Endothelial cell (in vitro differentiated cells): ENCODE measurements around the gene BBLN. TPM values are rescaled to one million over a fixed set of nuclear protein-coding genes. Genes with fewer than 3 reads are reported as not detected.

Experiments used
- DNase-seq: peaks from one replicate; pipeline ENCODE4 v3.0.0; 2021; ENCODE audit warnings: low spot score
- H3K27ac Mint-ChIP-seq: one replicate; pipeline ENCODE4 v1.8.0; 2021; ENCODE audit warnings: mixed read lengths, inconsistent platforms; ENCODE audit not compliant: unreplicated experiment
- H3K27me3 Mint-ChIP-seq: one replicate; pipeline ENCODE4 v1.8.0; 2021; ENCODE audit warnings: mild to moderate bottlenecking, moderate library complexity, mixed read lengths, inconsistent platforms; ENCODE audit not compliant: unreplicated experiment
- H3K36me3 Mint-ChIP-seq: one replicate; pipeline ENCODE4 v1.8.0; 2021; ENCODE audit warnings: mild to moderate bottlenecking, low read depth, mixed read lengths, inconsistent platforms; ENCODE audit not compliant: unreplicated experiment
- H3K4me1 Mint-ChIP-seq: one replicate; pipeline ENCODE4 v1.8.0; 2021; ENCODE audit warnings: mild to moderate bottlenecking, mixed read lengths, inconsistent platforms; ENCODE audit not compliant: unreplicated experiment
- H3K4me3 Mint-ChIP-seq: one replicate; pipeline ENCODE4 v1.8.0; 2021; ENCODE audit warnings: mild to moderate bottlenecking, mixed read lengths, inconsistent platforms; ENCODE audit not compliant: unreplicated experiment
- H3K9me3 Mint-ChIP-seq: one replicate; pipeline ENCODE4 v1.8.0; 2021; ENCODE audit warnings: mixed read lengths, inconsistent platforms; ENCODE audit not compliant: unreplicated experiment
- CTCF ChIP-seq: fragments of 200-600 bp; sonication (generic); IDR thresholded peaks from one replicate; pipeline ENCODE4 v1.5.0; 2021; ENCODE audit warnings: antibody characterized with exemption; ENCODE audit not compliant: unreplicated experiment
- total RNA-seq: library from RNA; stranded (reverse); fragmentation: NEBNext Ultra II Directional; extraction: Animal tissue kit (Norgen Biotek cat#: 25700); gene quantifications from one replicate; pipeline ENCODE4 v1.2.1, GENCODE V29; 2021; ENCODE audit not compliant: unreplicated experiment

The BBLN gene
- total RNA-seq, 1 donor from 2014 or later = 62.1 TPM

- peaks cover 10% of the 10 kb centered on the region for H3K36me3 Mint-ChIP-seq
- H3K27ac Mint-ChIP-seq = no peak overlapping the region
- H3K27me3 Mint-ChIP-seq = peaks cover 5% of the 10 kb centered on the region
- H3K9me3 Mint-ChIP-seq = no peaks in the 10 kb centered on the region
- H3K4me1 Mint-ChIP-seq = peaks cover 12% of the 10 kb centered on the region
- no peak for DNase-seq
- no peak overlapping the region for H3K4me3 Mint-ChIP-seq
- TF ChIP-seq CTCF = no peak
Observed at GRCh38 chr9:128193469-128194096, 33.5 kb downstream of the BBLN start.

GRCh38 chr9:128201441-128202369, 41.6 kb downstream of the BBLN start:
- Mint-ChIP-seq H3K4me1 (peaks cover 12% of the 10 kb centered on the region), H3K36me3 (peaks cover 10% of the 10 kb centered on the region), H3K9me3 (no peaks in the 10 kb centered on the region), H3K4me3 (no peak overlapping the region), H3K27me3 (peaks cover 11% of the 10 kb centered on the region), H3K27ac (no peak overlapping the region)
- no peak for DNase-seq
- no peak for TF ChIP-seq CTCF

GRCh38 chr9:128202648-128203023, 42.6 kb downstream of the BBLN start:
- Mint-ChIP-seq H3K4me1 (peaks cover 16% of the 10 kb centered on the region), H3K27ac (peak overlapping the region; percentile 42), H3K27me3 (peaks cover 14% of the 10 kb centered on the region), H3K36me3 (peaks cover 10% of the 10 kb centered on the region), H3K9me3 (no peaks in the 10 kb centered on the region), H3K4me3 (peak overlapping the region; percentile 89)
- DNase-seq = no peak
- no peak for TF ChIP-seq CTCF

- peaks cover 10% of the 10 kb centered on the region for H3K36me3 Mint-ChIP-seq
- no peaks in the 10 kb centered on the region for H3K9me3 Mint-ChIP-seq
- H3K4me1 Mint-ChIP-seq = peaks cover 16% of the 10 kb centered on the region
- TF ChIP-seq CTCF = peak; percentile 98
- H3K27me3 Mint-ChIP-seq = peaks cover 15% of the 10 kb centered on the region
- H3K27ac Mint-ChIP-seq = peak within 1 kb of the TSS; percentile 42
- peak; percentile 79 for DNase-seq
- peak within 1 kb of the TSS; percentile 89 for H3K4me3 Mint-ChIP-seq
Observed at GRCh38 chr9:128203024-128203706, 43.1 kb downstream of the BBLN start, which contains the start of gene DNM1. DNM1 (plus strand) TSS chr9:128203379; CDS start chr9:128203471, 92 bp downstream.
